GM18505 (cell line): ENCODE results near the gene IGSF9B.

Experiments
- ATAC-seq: cut with Tn5 transposase; IDR thresholded peaks from one replicate; pipeline ENCODE4 v1.9.1; 2021; ENCODE audit not compliant: unreplicated experiment
- POLR2A ChIP-seq: IDR thresholded peaks from 4 replicates; pipeline ENCODE4 v1.6.1; 2011; ENCODE audit warnings: borderline replicate concordance; ENCODE audit not compliant: insufficient read depth, insufficient read length; ENCODE audit errors: extremely low read depth

Gene IGSF9B

GRCh38 chr11:133930053-133930766 lies 26.6 kb downstream of the IGSF9B start:
- no peak for ATAC-seq
- no peak for TF ChIP-seq POLR2A

- no peak for TF ChIP-seq POLR2A
Measured at GRCh38 chr11:133929401-133930052, 27.2 kb downstream of the IGSF9B start.

DNA sequence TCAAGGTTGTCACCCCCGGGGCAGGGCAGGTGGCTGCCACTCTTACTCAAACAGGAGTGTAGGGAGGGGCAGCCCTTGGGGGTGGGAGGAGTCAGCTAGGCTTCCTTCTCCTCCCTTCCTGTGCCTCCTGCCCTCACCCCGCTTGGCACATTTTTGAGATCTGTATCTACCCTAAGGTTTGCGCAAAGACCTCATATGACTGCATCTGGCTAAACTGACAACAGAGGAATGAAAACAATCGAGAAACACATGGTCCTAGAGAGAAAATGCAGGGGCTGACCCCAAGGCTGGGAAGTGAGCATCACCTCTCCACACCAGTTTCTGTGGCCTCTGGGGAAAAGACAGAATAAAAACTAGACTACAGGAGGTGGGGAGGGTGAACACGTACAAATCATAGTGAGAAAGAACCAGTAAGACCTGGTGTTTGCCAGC lies 28.1 kb downstream of the IGSF9B start:
- TF ChIP-seq POLR2A, result no peak
- ATAC-seq, result no peak

More at GRCh38 chr11:133929401-133930052, 27.2 kb downstream of the IGSF9B start:
- ATAC-seq, result no peak

DNA sequence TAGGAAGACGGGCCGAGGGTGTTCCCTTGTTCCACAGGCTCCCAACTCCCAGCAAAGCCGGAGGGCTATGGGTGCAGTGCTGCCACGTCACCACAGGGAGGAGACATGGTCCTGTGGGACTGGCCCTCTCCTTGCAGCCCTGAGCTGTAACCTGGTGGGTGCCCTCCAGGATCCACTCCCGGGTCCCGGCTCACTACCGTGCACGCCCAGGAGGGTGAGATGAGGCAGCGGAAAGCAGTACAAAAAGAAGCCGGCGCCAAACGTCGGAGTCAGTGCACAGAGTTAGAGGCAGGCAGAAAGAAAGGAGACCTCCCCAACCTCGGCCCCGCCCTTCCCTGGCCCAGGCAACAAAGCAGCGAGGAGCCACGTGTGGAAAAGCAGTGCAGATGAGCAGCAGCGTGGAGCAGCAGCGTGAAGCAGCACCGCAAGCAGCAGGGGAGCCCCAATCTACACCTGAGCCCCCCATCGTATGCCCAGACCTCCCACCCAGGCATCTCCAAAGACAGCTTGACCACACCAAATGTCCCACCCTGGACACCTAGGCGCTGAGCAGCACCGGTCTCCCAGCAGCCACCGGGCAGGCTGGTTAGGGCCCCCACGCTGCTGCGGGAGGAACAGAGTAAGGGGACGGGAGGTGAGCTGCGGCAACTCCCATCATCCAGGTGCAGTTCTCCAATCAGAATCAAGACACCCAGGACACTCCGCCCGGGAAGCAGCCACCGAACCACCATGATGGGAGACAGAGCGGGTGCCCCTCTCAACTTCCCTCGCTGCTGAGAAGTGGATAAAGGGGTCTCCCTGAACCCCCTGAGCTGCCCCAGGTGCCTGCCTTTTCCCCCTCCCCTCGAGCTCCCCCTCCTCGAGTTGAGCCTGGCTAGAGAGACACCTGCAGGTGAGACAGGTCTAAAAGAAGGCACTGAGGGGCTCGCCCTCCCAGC lies 28.8 kb downstream of the IGSF9B start:
- TF ChIP-seq POLR2A, result no peak
- ATAC-seq, result peak; percentile 79

DNA sequence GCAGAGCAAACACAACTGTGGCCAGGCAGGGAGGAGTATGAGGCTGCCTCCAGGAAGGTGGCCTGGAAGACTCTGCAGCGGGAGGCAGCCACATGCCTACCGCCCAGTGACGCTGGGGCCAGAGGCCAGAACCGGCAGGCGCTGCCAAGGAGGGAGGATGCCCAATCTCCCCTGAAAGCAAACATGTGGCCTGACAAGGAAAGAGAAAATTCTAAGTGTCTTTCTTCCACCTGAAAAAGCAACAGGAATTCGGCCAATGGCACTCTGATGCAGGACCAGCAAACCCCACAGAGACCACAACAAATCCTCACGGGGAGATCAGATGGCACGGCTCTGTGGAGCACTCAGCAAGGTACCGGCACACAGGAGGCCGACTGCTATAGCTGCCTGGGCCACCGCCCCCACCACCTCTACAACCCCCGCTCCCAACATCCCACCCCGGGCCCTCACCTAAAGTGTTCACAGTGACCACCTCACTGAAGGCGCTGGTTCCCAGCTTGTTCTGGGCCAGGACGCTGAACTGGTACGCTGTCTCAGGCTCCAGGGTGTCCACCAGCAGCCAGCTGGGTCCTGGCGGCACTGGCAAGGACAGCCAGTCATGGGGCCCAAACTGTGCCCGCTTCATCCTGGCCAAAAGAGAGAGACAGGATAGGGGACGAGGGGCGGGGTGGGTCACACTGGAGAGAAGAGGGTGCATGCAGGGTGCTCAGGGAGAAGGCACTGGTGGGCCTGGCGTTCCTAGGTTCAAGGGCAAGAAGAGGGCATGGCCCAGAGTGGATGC lies 30.1 kb downstream of the IGSF9B start:
- ATAC-seq, result no peak
- no peak for TF ChIP-seq POLR2A

- ATAC-seq, result no peak
- no peak for TF ChIP-seq POLR2A
Measured at GRCh38 chr11:133925756-133926155, 31.0 kb downstream of the IGSF9B start.

- no peak for ATAC-seq
- no peak for TF ChIP-seq POLR2A
Measured at GRCh38 chr11:133924661-133925060, 32.1 kb downstream of the IGSF9B start.

GRCh38 chr11:133922078-133922870 lies 34.5 kb downstream of the IGSF9B start:
- ATAC-seq, result no peak
- TF ChIP-seq POLR2A, result no peak

DNA sequence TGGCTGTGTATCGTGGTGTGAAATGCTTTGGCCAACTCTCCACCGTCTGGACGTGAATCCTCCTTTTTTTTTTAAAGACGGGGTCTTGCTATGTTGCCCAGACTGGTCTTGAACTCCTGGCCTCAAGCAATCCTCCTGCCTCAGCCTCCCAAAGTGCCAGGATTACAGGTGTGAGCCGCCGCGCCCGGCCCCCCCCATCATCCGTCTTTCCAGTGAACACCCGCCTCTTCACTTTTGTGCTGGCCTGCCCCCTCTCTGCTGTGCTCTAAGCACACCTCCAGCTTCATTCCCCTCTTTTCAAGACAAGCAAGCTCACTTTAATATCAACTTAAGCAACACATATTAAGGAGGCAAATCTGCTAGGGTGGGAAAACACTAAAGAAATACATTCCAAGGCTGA lies 35.3 kb downstream of the IGSF9B start:
- TF ChIP-seq POLR2A, result no peak
- no peak for ATAC-seq

DNA sequence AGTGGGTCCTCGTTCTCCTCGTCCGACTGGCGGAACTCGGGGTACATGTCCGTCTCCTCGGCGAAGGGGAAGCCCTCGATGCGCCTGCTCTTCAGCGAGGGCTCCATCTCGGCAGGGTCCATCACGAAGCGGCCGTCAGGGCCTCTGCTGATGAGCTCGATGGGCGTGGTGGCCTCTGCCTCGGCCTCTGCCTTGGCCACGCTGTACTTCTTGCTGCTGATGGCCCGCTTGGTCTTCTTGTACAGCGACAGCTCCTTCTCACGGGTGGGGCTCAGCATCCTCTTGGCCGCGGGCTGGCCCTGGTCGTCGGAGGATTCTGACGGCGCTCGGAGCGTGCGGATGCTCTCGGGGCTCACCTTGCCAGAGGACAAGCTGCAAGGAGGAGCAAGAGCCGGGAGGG lies 35.7 kb downstream of the IGSF9B start:
- ATAC-seq, result no peak
- no peak for TF ChIP-seq POLR2A

DNA sequence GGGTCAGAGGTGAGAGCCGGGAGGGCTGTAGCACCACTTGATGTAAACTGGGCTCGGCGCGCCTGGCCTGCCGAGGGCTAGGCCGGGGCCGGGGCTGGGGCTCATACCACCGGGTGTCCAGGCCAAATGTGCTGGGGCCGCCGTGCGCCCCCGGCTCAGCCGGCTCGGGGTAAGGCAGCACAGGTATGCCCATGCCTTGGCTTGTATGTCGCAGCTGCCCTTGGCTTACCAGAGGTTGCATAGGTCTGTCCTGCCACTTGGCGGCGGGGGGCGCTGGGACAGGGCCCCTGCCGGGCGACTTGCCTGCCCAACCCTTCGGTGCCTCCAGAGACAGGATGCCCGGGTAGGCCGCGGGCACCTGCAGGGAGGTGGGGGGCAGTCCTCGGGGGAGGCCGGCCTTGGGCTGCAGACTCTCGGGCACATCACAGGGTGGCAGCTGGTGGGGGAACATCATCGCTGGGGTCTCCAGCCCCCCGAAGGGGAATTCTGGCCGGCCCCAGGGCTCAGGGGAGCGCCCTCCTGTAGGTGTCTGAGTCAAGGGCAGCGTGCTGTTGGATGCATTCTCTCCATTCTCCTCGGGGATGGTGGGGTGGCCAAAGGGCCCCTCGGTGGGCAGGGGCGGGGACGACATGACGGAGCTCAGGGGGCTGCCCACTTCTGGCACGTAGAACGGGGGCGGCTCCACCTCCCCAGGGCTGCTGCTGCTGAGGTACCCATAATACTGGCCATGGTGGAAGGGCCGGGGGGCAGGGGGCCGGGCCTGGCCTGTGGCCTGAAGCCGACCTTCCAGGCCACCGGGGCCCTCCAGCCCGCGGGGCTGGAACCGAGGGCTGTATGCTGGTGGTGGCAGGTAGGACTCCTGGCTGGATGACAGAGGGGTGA lies 36.4 kb downstream of the IGSF9B start:
- ATAC-seq, result no peak
- TF ChIP-seq POLR2A, result no peak
